Caco-2 (cell line): ENCODE results near the gene EOLA2. TPM values are rescaled to one million over a fixed set of nuclear protein-coding genes. Genes with fewer than 3 reads are reported as not detected.

Experiments
- Bru-seq: library from RNA; stranded (reverse); fragments of 400-500 nt; gene quantifications from one replicate; lab custom pipeline; 2021; lab: Mats Ljungman, UMichigan
- BruChase-seq, 2 experiments: library from RNA; stranded (reverse); fragments of 400-500 nt; gene quantifications; one replicate each; lab custom pipeline; 2021; lab: Mats Ljungman, UMichigan
- BruUV-seq: library from RNA; stranded (reverse); fragments of 400-500 nt; replicated peaks from 2 replicates; lab custom pipeline; 2021; lab: Mats Ljungman, UMichigan
- CTCF ChIA-PET: fragments of 300-600 bp; sonication (Branson Sonifier 250); formaldehyde crosslinking; loops from one replicate; lab custom pipeline; 2022; ENCODE audit warnings: antibody characterized with exemption; lab: Charles Lee
- POLR2A ChIA-PET: fragments of 300-600 bp; sonication (Branson Sonifier 250); formaldehyde crosslinking; loops from one replicate; lab custom pipeline; 2022; ENCODE audit warnings: antibody characterized with exemption; lab: Charles Lee
- DNase-seq, 2 experiments: peaks; one replicate each; pipeline versions ENCODE4 v3.0.0 to v3.0.0-alpha.2; 2020 to 2022
- H3K27me3 ChIP-seq: replicated peaks from 2 replicates; pipeline ENCODE4 v1.6.0; 2011; ENCODE audit warnings: low read length; ENCODE audit not compliant: control insufficient read depth, insufficient read depth
- H3K36me3 ChIP-seq: 2 replicates; pipeline ENCODE4 v1.5.1; 2011; ENCODE audit warnings: low read length; ENCODE audit not compliant: control insufficient read depth, insufficient read depth
- H3K4me1 ChIP-seq: fragments of 250-450 bp; sonication (Bioruptor Pico); 2 replicates; pipeline ENCODE4 v1.5.1; 2020; ENCODE audit warnings: mild to moderate bottlenecking
- H3K4me3 ChIP-seq: 2 replicates; pipeline ENCODE4 v1.5.1; 2011; ENCODE audit warnings: low read depth, mild to moderate bottlenecking, control low read depth, low read length
- H3K9me3 ChIP-seq: fragments of 250-450 bp; sonication (Bioruptor Pico); 2 replicates; pipeline ENCODE4 v1.5.1; 2020; ENCODE audit warnings: mild to moderate bottlenecking, moderate library complexity
- H3K27ac Mint-ChIP-seq: one replicate; pipeline ENCODE4 v1.8.0; 2022; ENCODE audit warnings: mixed read lengths; ENCODE audit not compliant: unreplicated experiment
- H3K27me3 Mint-ChIP-seq: one replicate; pipeline ENCODE4 v1.8.0; 2022; ENCODE audit warnings: mixed read lengths; ENCODE audit not compliant: insufficient read depth, unreplicated experiment
- H3K36me3 Mint-ChIP-seq: one replicate; pipeline ENCODE4 v1.8.0; 2022; ENCODE audit warnings: mild to moderate bottlenecking, mixed read lengths; ENCODE audit not compliant: insufficient read depth, unreplicated experiment
- H3K4me1 Mint-ChIP-seq: one replicate; pipeline ENCODE4 v1.8.0; 2022; ENCODE audit warnings: low read depth, mixed read lengths; ENCODE audit not compliant: unreplicated experiment
- H3K4me3 Mint-ChIP-seq: one replicate; pipeline ENCODE4 v1.8.0; 2022; ENCODE audit warnings: mild to moderate bottlenecking, moderate library complexity, mixed read lengths; ENCODE audit not compliant: unreplicated experiment
- H3K9me3 Mint-ChIP-seq: one replicate; pipeline ENCODE4 v1.8.0; 2022; ENCODE audit warnings: mixed read lengths; ENCODE audit not compliant: unreplicated experiment
- CTCF ChIP-seq, 2 experiments: fragments of 200-600 bp in 1 of 2; IDR thresholded peaks; 1 replicate in 1 of 2; 2 replicates in 1 of 2; pipeline versions ENCODE4 v1.5.1 to v1.8.0; 2011 to 2022; ENCODE audit warnings: antibody characterized with exemption in 1 of 2, control low read depth in 1 of 2, inconsistent platforms in 1 of 2, low read depth in 1 of 2, low read length in 1 of 2, mild to moderate bottlenecking in 1 of 2, moderate library complexity in 1 of 2; ENCODE audit not compliant: insufficient read depth in 1 of 2, severe bottlenecking in 1 of 2, unreplicated experiment in 1 of 2
- intact Hi-C: fragments of 100-400 bp; cut with micrococcal nuclease; formaldehyde crosslinking; loops from one replicate; pipeline ENCODE4 v1.10.0; 2022; ENCODE audit not compliant: unreplicated experiment
- long read RNA-seq: library from polyadenylated mRNA; stranded (forward); transcript quantifications from one replicate; pipeline ENCODE4 v2.0.0, GENCODE V29; 2022
- total RNA-seq: library from RNA; stranded (reverse); gene quantifications from 2 replicates; pipeline ENCODE4 v1.2.3, GENCODE V29; 2022

The EOLA2 gene
- 28.0 and 32.1 TPM in 2 replicates for total RNA-seq
- percentile 62 among the genes with signal in this experiment for Bru-seq, nascent RNA
- percentile 70 among the genes with signal in this experiment for BruChase-seq, experiment 1, labeled RNA remaining after a 2-hour chase
- BruChase-seq, experiment 2, labeled RNA remaining after a 6-hour chase: percentile 72 among the genes with signal in this experiment
- long read RNA-seq, transcript CXorf40B-205 (6 exons, 1,440 nt): minor isoform, 6 of 38 reads
- long read RNA-seq, transcript CXorf40B-203 (5 exons, 1,653 nt): major isoform, 14 of 38 reads
- long read RNA-seq, partial matches to known transcripts: 7 of 38 reads
- long read RNA-seq, other reads (novel, unspliced or antisense): 8 of 38 reads

- H3K4me3 Mint-ChIP-seq: peak within 1 kb of the TSS; percentile 85
- Histone ChIP-seq H3K9me3 (no peaks in the 10 kb centered on the region), H3K36me3 (no peaks in the 10 kb centered on the region), H3K4me3 (peak within 1 kb of the TSS; percentile 60), H3K27me3 (no peaks in the 10 kb centered on the region), H3K4me1 (no peaks in the 10 kb centered on the region)
- intact Hi-C loops: no loop called here
- no peaks in the 10 kb centered on the region for H3K9me3 Mint-ChIP-seq
- peak; percentile 41 to 66 for TF ChIP-seq CTCF (IDR thresholded peaks at IDR 0.05; ENCODE audit: insufficient read depth in 1 of 2, low read depth in 1 of 2, low read length in 1 of 2, severe bottlenecking in 1 of 2, unreplicated experiment in 1 of 2)
- H3K36me3 Mint-ChIP-seq: peaks cover 7% of the 10 kb centered on the region
- peak; percentile 89 to 94 for DNase-seq
- BruUV-seq: no TSS peak
- H3K4me1 Mint-ChIP-seq: no peaks in the 10 kb centered on the region
- ChIA-PET CTCF (interaction anchor here (0.6 to 0.8 kb wide), 4 partner anchors 43 to 755 kb away, joined by 3 to 6 read pairs (median 5); partner anchors contain the start of gene MTMR1), POLR2A (interaction anchor here (0.5 to 1.2 kb wide), 5 partner anchors 397 to 755 kb away, joined by 3 to 11 read pairs (median 4); partner anchors contain the start of genes EOLA1 and MTMR1)
- peak within 1 kb of the TSS; percentile 98 for H3K27ac Mint-ChIP-seq
- H3K27me3 Mint-ChIP-seq: no peaks in the 10 kb centered on the region
These were observed at the start of gene EOLA2 for GRCh38 chrX:149938427-149938880. TSS of gene EOLA2 (minus strand) at chrX:149938491. CDS start at chrX:149933874, 4,617 bp downstream.

GRCh38 chrX:149987613-149988012, 49.3 kb upstream of the EOLA2 start:
- no peak for TF ChIP-seq CTCF (IDR thresholded peaks at IDR 0.05; ENCODE audit: insufficient read depth in 1 of 2, low read depth in 1 of 2, low read length in 1 of 2, severe bottlenecking in 1 of 2, unreplicated experiment in 1 of 2)
- no peaks in the 10 kb centered on the region for H3K36me3 Mint-ChIP-seq
- intact Hi-C loops: no loop called here

GRCh38 chrX:149984411-149984810, 46.1 kb upstream of the EOLA2 start:
- Histone ChIP-seq H3K4me3 (no peak overlapping the region), H3K36me3 (no peaks in the 10 kb centered on the region), H3K9me3 (no peaks in the 10 kb centered on the region), H3K27me3 (no peaks in the 10 kb centered on the region), H3K4me1 (no peaks in the 10 kb centered on the region)
- Mint-ChIP-seq H3K27ac (no peak overlapping the region), H3K4me3 (no peak overlapping the region), H3K36me3 (no peaks in the 10 kb centered on the region), H3K9me3 (no peaks in the 10 kb centered on the region), H3K27me3 (no peaks in the 10 kb centered on the region), H3K4me1 (no peaks in the 10 kb centered on the region)
- ChIA-PET POLR2A (no interaction called here), CTCF (no interaction called here)
- no peak for TF ChIP-seq CTCF (IDR thresholded peaks at IDR 0.05; ENCODE audit: insufficient read depth in 1 of 2, low read depth in 1 of 2, low read length in 1 of 2, severe bottlenecking in 1 of 2, unreplicated experiment in 1 of 2)
- intact Hi-C loops: no loop called here
- DNase-seq: no peak
- BruUV-seq: no TSS peak

More at GRCh38 chrX:149987613-149988012, 49.3 kb upstream of the EOLA2 start:
- ChIA-PET CTCF (no interaction called here), POLR2A (no interaction called here)
- no peaks in the 10 kb centered on the region for H3K27me3 ChIP-seq
- Mint-ChIP-seq H3K4me1 (no peaks in the 10 kb centered on the region), H3K27me3 (no peaks in the 10 kb centered on the region), H3K27ac (no peak overlapping the region), H3K4me3 (no peak overlapping the region), H3K9me3 (no peaks in the 10 kb centered on the region)
- no peaks in the 10 kb centered on the region for H3K36me3 ChIP-seq
- H3K4me3 ChIP-seq: no peak overlapping the region
- no peaks in the 10 kb centered on the region for H3K4me1 ChIP-seq
- no peaks in the 10 kb centered on the region for H3K9me3 ChIP-seq
- DNase-seq: no peak
- BruUV-seq: no TSS peak
